ENCODE results near the gene FAM193A.
"Not testable (repeated sequence)": the region's sequence is repeated elsewhere in the genome, so short reads cannot be mapped to it uniquely, and the experiment has no call there.

DNA sequence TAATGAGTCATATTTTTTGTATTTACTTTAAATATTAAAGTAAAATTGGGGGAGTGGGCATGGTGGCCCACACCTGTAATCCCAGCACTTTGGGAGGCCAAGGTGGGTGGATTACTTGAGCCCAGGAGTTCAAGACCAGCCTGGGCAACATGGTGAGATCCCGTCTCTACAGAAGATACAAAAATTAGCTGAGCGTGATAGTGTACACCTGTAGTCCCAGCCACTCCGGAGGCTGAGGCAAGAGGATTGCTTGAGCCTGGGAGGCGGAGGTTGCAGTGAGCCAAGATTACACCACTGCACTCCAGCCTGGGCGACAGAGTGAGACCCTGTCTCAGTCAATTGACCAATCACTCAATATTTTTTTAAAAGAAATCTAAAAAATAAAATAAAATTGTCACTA lies 100.5 kb downstream of the FAM193A start:
- TF ChIP-seq, protein P1, sequence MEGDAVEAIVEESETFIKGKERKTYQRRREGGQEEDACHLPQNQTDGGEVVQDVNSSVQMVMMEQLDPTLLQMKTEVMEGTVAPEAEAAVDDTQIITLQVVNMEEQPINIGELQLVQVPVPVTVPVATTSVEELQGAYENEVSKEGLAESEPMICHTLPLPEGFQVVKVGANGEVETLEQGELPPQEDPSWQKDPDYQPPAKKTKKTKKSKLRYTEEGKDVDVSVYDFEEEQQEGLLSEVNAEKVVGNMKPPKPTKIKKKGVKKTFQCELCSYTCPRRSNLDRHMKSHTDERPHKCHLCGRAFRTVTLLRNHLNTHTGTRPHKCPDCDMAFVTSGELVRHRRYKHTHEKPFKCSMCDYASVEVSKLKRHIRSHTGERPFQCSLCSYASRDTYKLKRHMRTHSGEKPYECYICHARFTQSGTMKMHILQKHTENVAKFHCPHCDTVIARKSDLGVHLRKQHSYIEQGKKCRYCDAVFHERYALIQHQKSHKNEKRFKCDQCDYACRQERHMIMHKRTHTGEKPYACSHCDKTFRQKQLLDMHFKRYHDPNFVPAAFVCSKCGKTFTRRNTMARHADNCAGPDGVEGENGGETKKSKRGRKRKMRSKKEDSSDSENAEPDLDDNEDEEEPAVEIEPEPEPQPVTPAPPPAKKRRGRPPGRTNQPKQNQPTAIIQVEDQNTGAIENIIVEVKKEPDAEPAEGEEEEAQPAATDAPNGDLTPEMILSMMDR (IDR thresholded peaks at IDR 0.05) = not testable (repeated sequence)
- not testable (repeated sequence) for TF ChIP-seq POLR2A (IDR thresholded peaks at IDR 0.05)
